H1 (cell line): Measurements from ENCODE around the gene PRKG2. TPM values are rescaled to one million over a fixed set of nuclear protein-coding genes. Genes with fewer than 3 reads are reported as not detected.

Source experiments
- CTCF ChIA-PET: fragments of 300-600 bp; sonication (Branson Sonifier 250); formaldehyde crosslinking; loops from one replicate; lab custom pipeline; 2021; ENCODE audit not compliant: partially characterized antibody; lab: Charles Lee
- POLR2A ChIA-PET: fragments of 300-600 bp; sonication (Branson Sonifier 250); formaldehyde crosslinking; loops from one replicate; lab custom pipeline; 2021; ENCODE audit warnings: inconsistent platforms; ENCODE audit not compliant: partially characterized antibody; lab: Charles Lee
- DNase-seq, 2 experiments: peaks; one replicate each; pipeline versions ENCODE4 v3.0.0 to v3.0.0-alpha.2; 2010 to 2022; ENCODE audit warnings: low spot score in 2 of 2, low read depth in 1 of 2, mixed read lengths in 1 of 2
- FAIRE-seq: peaks from 2 replicates; lab custom pipeline; 2011; peaks lifted over from hg19 to GRCh38; lab: Jason Lieb, UNC
- H2AFZ ChIP-seq: 2 replicates; pipeline ENCODE4 v1.8.1; 2012; ENCODE audit warnings: low read length, inconsistent platforms
- H2AK5ac ChIP-seq: 2 replicates; pipeline ENCODE4 v1.6.1; 2013; ENCODE audit warnings: low read depth, low read length
- H2BK120ac ChIP-seq: replicated peaks from 2 replicates; pipeline ENCODE3; 2013; ENCODE audit warnings: low read depth, low read length, inconsistent platforms
- H2BK12ac ChIP-seq: 2 replicates; pipeline ENCODE4 v1.6.1; 2013; ENCODE audit warnings: low read depth, low read length
- H2BK15ac ChIP-seq: 2 replicates; pipeline ENCODE4 v1.6.1; 2013; ENCODE audit warnings: low read length
- H2BK20ac ChIP-seq: 2 replicates; pipeline ENCODE4 v1.6.1; 2013; ENCODE audit warnings: low read length
- H2BK5ac ChIP-seq: 2 replicates; pipeline ENCODE4 v1.6.1; 2013; ENCODE audit warnings: low read depth, low read length
- H3K14ac ChIP-seq: 2 replicates; pipeline ENCODE4 v1.6.1; 2013; ENCODE audit warnings: inconsistent platforms; ENCODE audit not compliant: insufficient read length
- H3K18ac ChIP-seq: 2 replicates; pipeline ENCODE4 v1.6.1; 2013; ENCODE audit warnings: low read length; ENCODE audit errors: extremely low read depth
- H3K23ac ChIP-seq: 2 replicates; pipeline ENCODE4 v1.6.1; 2013; ENCODE audit warnings: inconsistent platforms; ENCODE audit not compliant: insufficient read length
- H3K23me2 ChIP-seq: 2 replicates; pipeline ENCODE4 v1.6.1; 2013; ENCODE audit warnings: low read depth, low read length
- H3K27ac ChIP-seq: 2 replicates; pipeline ENCODE4 v1.6.1; 2011; ENCODE audit warnings: low read depth, low read length, inconsistent platforms
- H3K27me3 ChIP-seq, 4 experiments: replicated peaks in 1 of 4; 1 replicate in 1 of 4; 2 replicates in 3 of 4; pipeline versions ENCODE4 v1.6.1 to v1.8.1; 2011 to 2013; ENCODE audit warnings: low read length in 3 of 4, mild to moderate bottlenecking in 3 of 4, inconsistent platforms in 2 of 4, mixed read lengths in 2 of 4, moderate library complexity in 1 of 4; ENCODE audit not compliant: control insufficient read depth in 3 of 4, insufficient read depth in 3 of 4; ENCODE audit errors: extremely low read depth in 1 of 4
- H3K36me3 ChIP-seq, 4 experiments: 2 replicates each; pipeline versions ENCODE4 v1.6.1 to v1.8.1; 2011 to 2013; ENCODE audit warnings: mild to moderate bottlenecking in 4 of 4, low read length in 3 of 4, moderate library complexity in 2 of 4, control low read depth in 1 of 4, inconsistent platforms in 1 of 4; ENCODE audit not compliant: insufficient read depth in 4 of 4, control insufficient read depth in 2 of 4
- H3K4ac ChIP-seq: replicated peaks from 2 replicates; pipeline ENCODE3; 2013; ENCODE audit warnings: low read length, low read depth, mixed read lengths, inconsistent platforms; ENCODE audit not compliant: insufficient read length
- H3K4me1 ChIP-seq, 4 experiments: replicated peaks in 1 of 4; 1 replicate in 1 of 4; 2 replicates in 3 of 4; pipeline versions ENCODE4 v1.6.1 to v1.8.1; 2011 to 2013; ENCODE audit warnings: low read length in 3 of 4, inconsistent platforms in 2 of 4, mixed read lengths in 1 of 4; ENCODE audit not compliant: insufficient read depth in 4 of 4, control insufficient read depth in 3 of 4
- H3K4me2 ChIP-seq, 2 experiments: 2 replicates each; pipeline versions ENCODE4 v1.6.1 to v1.8.1; 2011 to 2013; ENCODE audit warnings: low read depth in 2 of 2, low read length in 2 of 2, control low read depth in 1 of 2, inconsistent platforms in 1 of 2, mild to moderate bottlenecking in 1 of 2; ENCODE audit not compliant: insufficient read depth in 1 of 2
- H3K4me3 ChIP-seq, 4 experiments: fragments of 200-600, 300-600 bp in 1 of 4; sonication (generic), shearing (Covaris generic), sonication (Bioruptor Twin) in 1 of 4; 2 replicates each; pipeline versions ENCODE4 v1.5.1 to v1.8.1; 2011 to 2016; ENCODE audit warnings: low read length in 4 of 4, low read depth in 3 of 4, control low read depth in 2 of 4, inconsistent platforms in 2 of 4, mild to moderate bottlenecking in 2 of 4, mixed read lengths in 1 of 4, moderate library complexity in 1 of 4; ENCODE audit not compliant: insufficient read depth in 2 of 4; ENCODE audit errors: extremely low read depth in 1 of 4
- H3K56ac ChIP-seq: replicated peaks from 2 replicates; pipeline ENCODE3; 2013; ENCODE audit warnings: low read depth, mild to moderate bottlenecking, mixed read lengths, low read length, inconsistent platforms; ENCODE audit not compliant: insufficient read length
- H3K79me1 ChIP-seq: 2 replicates; pipeline ENCODE4 v1.6.1; 2013; ENCODE audit warnings: low read depth, low read length, control low read depth
- H3K79me2 ChIP-seq, 2 experiments: 2 replicates each; pipeline versions ENCODE4 v1.6.1 to v1.8.1; 2012 to 2013; ENCODE audit warnings: low read length in 2 of 2, mild to moderate bottlenecking in 2 of 2, inconsistent platforms in 1 of 2; ENCODE audit not compliant: insufficient read depth in 2 of 2, control insufficient read depth in 1 of 2
- H3K9ac ChIP-seq, 4 experiments: replicated peaks in 1 of 4; 1 replicate in 1 of 4; 2 replicates in 3 of 4; pipeline versions ENCODE4 v1.6.1 to v1.8.1; 2011 to 2013; ENCODE audit warnings: low read depth in 3 of 4, low read length in 3 of 4, control low read depth in 2 of 4, mild to moderate bottlenecking in 2 of 4, moderate library complexity in 2 of 4, inconsistent platforms in 1 of 4; ENCODE audit errors: extremely low read depth in 1 of 4
- H3K9me3 ChIP-seq, 2 experiments: 2 replicates each; pipeline versions ENCODE4 v1.6.1 to v1.8.1; 2012 to 2013; ENCODE audit warnings: mild to moderate bottlenecking in 2 of 2, moderate library complexity in 2 of 2, control low read depth in 1 of 2, inconsistent platforms in 1 of 2, low read depth in 1 of 2, low read length in 1 of 2, mixed read lengths in 1 of 2; ENCODE audit not compliant: insufficient read depth in 2 of 2
- H4K20me1 ChIP-seq, 2 experiments: replicated peaks in 1 of 2; 2 replicates each; pipeline versions ENCODE3 to v1.8.1; 2011 to 2013; ENCODE audit warnings: inconsistent platforms in 2 of 2, low read length in 2 of 2, mild to moderate bottlenecking in 1 of 2; ENCODE audit not compliant: insufficient read depth in 2 of 2, control insufficient read depth in 1 of 2
- H4K5ac ChIP-seq: 2 replicates; pipeline ENCODE4 v1.6.1; 2013; ENCODE audit warnings: low read length, low read depth, mixed read lengths, inconsistent platforms; ENCODE audit not compliant: insufficient read length
- H4K8ac ChIP-seq: 2 replicates; pipeline ENCODE4 v1.8.0; 2013; ENCODE audit warnings: mild to moderate bottlenecking, moderate library complexity, low read length, inconsistent platforms; ENCODE audit not compliant: insufficient read depth; ENCODE audit errors: extremely low read depth
- H4K91ac ChIP-seq: replicated peaks from 2 replicates; pipeline ENCODE3; 2013; ENCODE audit warnings: low read length, mixed read lengths, inconsistent platforms; ENCODE audit not compliant: insufficient read length
- CTBP2 ChIP-seq: IDR thresholded peaks from 2 replicates; pipeline ENCODE4 v1.7.0; 2011; ENCODE audit warnings: borderline replicate concordance, mild to moderate bottlenecking, moderate library complexity, mixed read lengths, low read length; ENCODE audit not compliant: insufficient read depth, insufficient read length
- KDM5A ChIP-seq: fragments of 200-600 bp; IDR thresholded peaks from 2 replicates; pipeline ENCODE4 v1.7.1; 2012; ENCODE audit warnings: mild to moderate bottlenecking, low read length, inconsistent platforms, mixed read lengths
- PHF8 ChIP-seq: fragments of 200-600 bp; sonication (generic); conservative IDR thresholded peaks from 2 replicates; pipeline ENCODE4 v1.7.1; 2012; ENCODE audit warnings: low read depth, mild to moderate bottlenecking, inconsistent platforms, low read length, moderate library complexity
- POLR2A ChIP-seq, 2 experiments: IDR thresholded peaks; 1 replicate in 1 of 2; 2 replicates in 1 of 2; pipeline ENCODE4 v1.6.1; 2011; ENCODE audit warnings: low read depth in 2 of 2, low read length in 2 of 2, mild to moderate bottlenecking in 2 of 2; ENCODE audit errors: control extremely low read depth in 1 of 2
- ZNF274 ChIP-seq: IDR thresholded peaks from 2 replicates; pipeline ENCODE4 v1.7.0; 2012; ENCODE audit warnings: low read length, borderline replicate concordance; ENCODE audit errors: extremely low read depth
- WGBS, 2 experiments: shearing (Covaris generic) in 1 of 2; methylation state at CpG; one replicate each; pipeline versions ENCODE4 v1.1.6 to v1.1.7; 2013 to 2015; ENCODE audit warnings: low lambda C conversion rate in 2 of 2, mixed read lengths in 2 of 2, inconsistent platforms in 1 of 2, low coverage in 1 of 2, missing lambda C conversion rate in 1 of 2; ENCODE audit not compliant: insufficient replicate concordance in 2 of 2, insufficient coverage in 1 of 2, insufficient read length in 1 of 2; ENCODE audit errors: extremely low coverage in 1 of 2, missing lambda C conversion rate in 1 of 2; 5-methylcytosine and 5-hydroxymethylcytosine counted together
- polyA plus RNA-seq, 7 experiments: library from polyadenylated mRNA; depleted of rRNA in 3 of 7; stranded (reverse) in 5 of 7; unstranded in 2 of 7; fragments of >200 nt in 5 of 7; fragments of 200-250 nt in 2 of 7; gene quantifications; 1 replicate in 5 of 7; 2 replicates in 1 of 7; 4 replicates in 1 of 7; pipeline versions ENCODE4 v1.2.1 to v1.2.3, GENCODE V29; 2011 to 2013; ENCODE audit warnings: missing spikeins in 2 of 7, mixed read lengths in 2 of 7
- total RNA-seq: library from RNA; stranded (reverse); fragmentation: NEBNext Ultra II Directional; extraction: Animal tissue kit (Norgen Biotek cat#: 25700); gene quantifications from 2 replicates; pipeline ENCODE4 v1.2.1, GENCODE V29; 2021

Gene PRKG2
- total and polyA plus RNA-seq, 2 of the 8 experiments (the other 6 are each of a cell fraction or from before 2014, with no cell fraction given) = 0.45 to 1.2 TPM

GRCh38 chr4:81166458-81167160 is 48.4 kb downstream of the PRKG2 start:
- Histone ChIP-seq H2AK5ac (no peak overlapping the region), H4K8ac (no peak overlapping the region), H3K4me1 (no peaks in the 10 kb centered on the region), H2BK5ac (no peak overlapping the region), H3K23ac (no peak overlapping the region), H3K36me3 (no peaks in the 10 kb centered on the region), H2BK120ac (no peak overlapping the region), H4K20me1 (no peaks in the 10 kb centered on the region), H2BK12ac (no peak overlapping the region), H3K9ac (no peak overlapping the region), H3K27ac (no peak overlapping the region), H2BK15ac (no peak overlapping the region), H3K18ac (no peak overlapping the region), H2AFZ (no peak overlapping the region), H4K5ac (no peak overlapping the region), H3K23me2 (no peaks in the 10 kb centered on the region), H3K4me3 (no peak overlapping the region), H3K79me1 (no peaks in the 10 kb centered on the region), H3K4me2 (no peak overlapping the region), H2BK20ac (no peak overlapping the region), H3K9me3 (no peaks in the 10 kb centered on the region), H3K14ac (no peak overlapping the region), H3K56ac (no peak overlapping the region), H4K91ac (no peak overlapping the region), H3K79me2 (no peaks in the 10 kb centered on the region), H3K4ac (no peak overlapping the region), H3K27me3 (no peaks in the 10 kb centered on the region)
- DNase-seq (no peak), FAIRE-seq (no peak)
- TF ChIP-seq POLR2A (IDR thresholded peaks at IDR 0.05; ENCODE audit: control extremely low read depth in 1 of 2, low read depth in 2 of 2, low read length in 2 of 2) (no peak), PHF8 (no peak), ZNF274 (no peak), KDM5A (no peak), CTBP2 (no peak)
- ChIA-PET CTCF (no interaction called here), POLR2A (no interaction called here)
- 91% methylated on average over 5 of the region's 5 CpGs; no CpG with 5 or more reads in 1 of the 2 experiments for WGBS, 2 experiments
